GM18867 (cell line): ENCODE results near the gene CYP2S1.

Experiments used
- ATAC-seq: cut with Tn5 transposase; IDR thresholded peaks from one replicate; pipeline ENCODE4 v1.9.1; 2021; ENCODE audit warnings: mild to moderate bottlenecking, moderate library complexity; ENCODE audit not compliant: unreplicated experiment

The CYP2S1 gene

DNA sequence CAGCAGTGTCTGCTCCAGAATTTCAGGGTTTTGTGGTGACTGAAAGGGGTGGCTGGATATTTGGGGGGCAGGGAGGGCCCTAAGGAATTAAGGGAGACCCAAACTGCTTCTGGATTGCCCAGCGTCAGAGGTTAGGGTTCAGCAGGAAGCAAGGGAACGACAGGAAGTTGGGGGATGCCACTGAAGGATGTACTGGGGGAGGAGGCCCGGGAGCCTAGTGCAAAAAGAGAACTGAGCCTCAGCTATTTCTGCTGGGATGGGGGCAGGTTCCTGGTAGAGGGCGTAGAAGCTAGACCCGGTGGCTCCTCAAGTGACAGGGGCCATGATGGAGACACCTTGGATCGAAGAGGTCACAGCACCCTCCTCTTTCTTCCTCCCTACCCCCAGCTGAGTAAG lies 1.1 kb downstream of the CYP2S1 start:
- no peak for ATAC-seq

DNA sequence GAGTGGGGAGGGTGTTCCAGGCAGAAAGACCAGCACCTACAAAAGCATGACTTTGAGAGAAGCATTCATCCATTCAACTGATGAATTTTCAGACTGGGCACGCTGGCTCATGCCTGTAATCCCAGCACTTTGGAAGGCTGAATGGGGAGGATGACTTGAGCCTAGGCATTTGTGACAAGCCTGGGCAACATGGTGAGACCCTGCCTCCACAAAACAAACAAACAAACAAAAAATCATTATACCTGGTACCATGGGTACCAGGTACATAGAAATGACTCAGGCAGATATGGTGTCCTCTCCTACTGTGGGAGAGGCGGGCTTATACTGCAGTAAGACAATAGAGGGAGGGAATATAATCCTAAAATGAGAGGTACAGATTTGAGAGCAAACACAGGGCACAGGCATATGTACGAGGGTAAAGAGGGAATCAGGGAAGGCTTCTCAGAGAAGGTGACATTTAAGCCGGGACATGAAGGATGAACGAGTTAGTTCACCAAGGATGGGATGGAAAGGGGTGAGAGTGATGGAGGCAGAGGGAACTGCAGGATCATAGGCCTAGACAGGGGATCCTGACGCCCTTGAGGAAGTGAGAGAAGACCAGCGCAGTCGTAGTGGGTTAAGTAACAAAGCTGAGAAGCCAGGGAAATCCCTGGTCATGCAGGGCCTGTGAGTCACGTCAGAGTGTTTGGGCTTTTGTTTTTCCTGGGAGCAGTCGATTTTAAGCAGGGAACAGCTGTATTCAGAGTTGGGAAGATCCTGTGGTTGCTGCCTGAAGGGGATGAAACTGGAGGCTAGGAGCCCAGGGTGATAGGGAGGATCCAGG lies 2.9 kb downstream of the CYP2S1 start:
- ATAC-seq: no peak

GRCh38 chr19:41198559-41198958 lies 5.5 kb downstream of the CYP2S1 start:
- ATAC-seq: no peak

DNA sequence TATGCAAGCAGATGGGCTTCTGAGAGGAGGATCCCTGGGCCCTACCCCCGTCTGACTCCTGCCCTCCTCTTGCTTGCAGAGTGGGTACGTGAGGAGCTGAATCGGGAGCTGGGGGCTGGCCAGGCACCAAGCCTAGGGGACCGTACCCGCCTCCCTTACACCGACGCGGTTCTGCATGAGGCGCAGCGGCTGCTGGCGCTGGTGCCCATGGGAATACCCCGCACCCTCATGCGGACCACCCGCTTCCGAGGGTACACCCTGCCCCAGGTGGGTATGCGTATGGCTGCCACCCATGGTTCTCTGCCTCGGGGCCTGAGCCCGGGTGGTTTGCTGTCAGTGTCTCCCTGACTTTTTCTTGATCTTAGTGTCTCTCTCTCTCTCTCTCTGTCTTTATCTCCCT lies 10.4 kb downstream of the CYP2S1 start:
- ATAC-seq: no peak

DNA sequence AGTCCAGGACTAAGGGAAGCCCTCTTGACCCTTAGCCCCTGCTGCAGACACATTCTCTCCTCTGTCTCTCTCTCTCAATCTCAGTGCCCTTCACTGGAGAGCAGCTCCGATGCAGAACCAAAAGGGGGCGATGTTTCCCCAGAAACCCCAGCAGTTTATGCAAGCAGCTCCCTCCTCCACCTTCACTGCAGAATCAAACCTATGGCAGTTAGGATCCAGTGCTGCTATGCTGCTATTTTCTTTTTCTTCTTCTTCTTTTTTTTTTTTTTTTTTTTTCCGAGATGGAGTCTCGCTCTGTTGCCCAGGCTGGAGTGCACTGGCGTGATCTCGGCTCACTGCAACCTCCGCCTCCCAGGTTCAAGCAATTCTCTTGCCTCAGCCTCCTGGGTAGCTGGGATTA lies 11.3 kb downstream of the CYP2S1 start:
- ATAC-seq: peak; percentile 55

DNA sequence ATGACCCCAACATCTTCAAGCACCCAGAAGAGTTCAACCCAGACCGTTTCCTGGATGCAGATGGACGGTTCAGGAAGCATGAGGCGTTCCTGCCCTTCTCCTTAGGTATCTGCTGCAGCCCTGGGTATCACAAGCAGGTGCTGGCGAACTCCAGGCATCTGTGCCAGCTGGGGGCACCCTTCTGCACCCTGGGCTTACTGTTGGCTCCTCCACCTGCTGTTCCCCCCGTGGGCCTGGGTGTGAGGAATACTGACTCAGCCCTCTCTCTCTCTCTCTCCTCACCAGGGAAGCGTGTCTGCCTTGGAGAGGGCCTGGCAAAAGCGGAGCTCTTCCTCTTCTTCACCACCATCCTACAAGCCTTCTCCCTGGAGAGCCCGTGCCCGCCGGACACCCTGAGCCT lies 13.0 kb downstream of the CYP2S1 start:
- ATAC-seq: no peak

- no peak for ATAC-seq
These were observed 13.4 kb downstream of the CYP2S1 start for GRCh38 chr19:41206456-41206855.

GRCh38 chr19:41206926-41207750 lies 14.1 kb downstream of the CYP2S1 start:
- ATAC-seq: no peak

DNA sequence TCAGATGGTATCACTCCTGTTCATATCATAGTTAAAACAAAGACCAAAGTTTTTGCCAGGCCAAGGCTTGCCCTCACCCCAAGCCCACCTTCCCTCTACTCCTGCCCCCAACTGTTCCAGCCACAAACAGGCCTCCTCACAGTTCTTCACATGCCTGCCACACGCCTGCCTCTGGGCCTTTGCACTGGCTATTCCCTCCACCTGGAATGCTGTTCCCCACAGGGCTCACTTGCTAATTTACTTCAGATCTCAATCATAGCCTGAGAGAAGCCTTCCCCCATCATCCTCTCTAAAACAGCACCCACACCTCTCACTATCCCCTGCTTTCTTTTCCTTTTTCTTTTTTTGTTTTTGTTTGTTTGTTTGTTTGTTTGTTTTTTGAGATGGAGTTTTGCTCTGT lies 21.1 kb downstream of the CYP2S1 start:
- ATAC-seq: no peak

GRCh38 chr19:41217741-41218140 lies 24.7 kb downstream of the CYP2S1 start:
- no peak for ATAC-seq

GRCh38 chr19:41218249-41218614 lies 25.2 kb downstream of the CYP2S1 start:
- ATAC-seq: no peak

- no peak for ATAC-seq
These were observed 25.8 kb downstream of the CYP2S1 start, which contains the start of gene AXL for GRCh38 chr19:41218615-41219507. Gene AXL, plus strand, starts transcription at chr19:41219223. Its CDS starts 170 bp downstream, at chr19:41219393.

GRCh38 chr19:41219924-41220567 lies 27.0 kb downstream of the CYP2S1 start:
- ATAC-seq: no peak

DNA sequence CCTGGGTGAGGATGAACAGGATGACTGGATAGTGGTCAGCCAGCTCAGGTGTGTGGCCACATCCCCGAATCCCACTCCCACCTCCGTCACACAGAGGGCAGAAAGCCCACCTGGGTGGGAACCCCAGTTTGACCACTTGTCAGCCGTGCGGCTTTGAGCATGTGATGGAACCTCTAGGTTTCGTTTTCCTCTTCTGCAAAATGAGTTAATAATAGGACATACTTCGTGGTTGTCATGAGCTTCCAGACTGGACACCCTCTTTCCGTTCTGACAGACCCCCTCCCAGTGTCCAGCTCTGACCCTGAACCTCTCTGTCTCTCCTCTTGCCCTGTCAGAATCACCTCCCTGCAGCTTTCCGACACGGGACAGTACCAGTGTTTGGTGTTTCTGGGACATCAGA lies 27.8 kb downstream of the CYP2S1 start:
- ATAC-seq: no peak

GRCh38 chr19:41221514-41222205 lies 28.6 kb downstream of the CYP2S1 start:
- ATAC-seq: no peak

DNA sequence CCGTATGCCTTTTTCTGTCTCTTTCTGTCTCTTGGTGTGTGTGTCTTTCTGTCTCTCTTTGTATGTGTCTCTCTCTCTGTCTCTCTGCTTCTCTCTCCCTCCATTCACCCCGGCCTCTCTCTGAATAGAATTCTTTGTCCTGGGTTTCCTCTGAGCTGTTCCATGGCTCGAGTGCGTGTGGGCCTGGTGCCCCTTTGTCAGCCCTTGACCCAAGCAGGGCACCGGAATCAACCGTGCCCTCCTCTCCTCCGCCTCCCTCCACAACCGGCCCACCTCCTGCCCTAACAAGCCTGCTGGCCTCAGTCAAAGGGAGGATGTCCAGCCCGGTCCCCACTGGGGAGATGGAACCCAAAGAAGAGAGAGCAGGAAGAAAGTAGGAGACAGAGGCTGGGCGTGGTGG lies 29.2 kb downstream of the CYP2S1 start:
- no peak for ATAC-seq

GRCh38 chr19:41223431-41224234 lies 30.6 kb downstream of the CYP2S1 start:
- ATAC-seq: no peak

DNA sequence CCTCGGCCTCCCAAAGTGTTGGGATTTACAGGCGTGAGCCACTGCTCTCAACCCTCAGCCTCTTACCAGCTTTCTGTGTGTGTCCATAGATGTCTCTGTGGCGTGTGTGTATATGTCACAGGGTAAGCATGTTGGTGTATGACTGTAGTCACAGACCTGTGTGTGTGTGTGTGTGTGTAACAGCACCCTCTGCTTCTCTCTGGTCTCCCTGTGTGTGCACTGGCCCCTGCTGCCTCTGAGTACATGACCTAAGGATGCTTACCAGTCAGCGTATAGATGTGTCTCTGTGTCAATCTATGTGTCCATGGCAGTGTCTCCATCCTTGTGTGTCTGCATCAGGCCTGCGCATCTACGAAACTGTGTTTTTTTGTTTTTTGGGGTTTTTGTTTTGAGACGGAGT lies 31.6 kb downstream of the CYP2S1 start:
- no peak for ATAC-seq
